HG03025 (cell line): Measurements from ENCODE around the gene INMT.
"Not testable (repeated sequence)": the region's sequence is repeated elsewhere in the genome, so short reads cannot be mapped to it uniquely, and the experiment has no call there.

Source experiments
- ATAC-seq: cut with Tn5 transposase; IDR thresholded peaks from one replicate; pipeline ENCODE4 v1.9.1; 2021; ENCODE audit warnings: mild to moderate bottlenecking, moderate library complexity; ENCODE audit not compliant: unreplicated experiment, low FRiP score

Gene INMT

DNA sequence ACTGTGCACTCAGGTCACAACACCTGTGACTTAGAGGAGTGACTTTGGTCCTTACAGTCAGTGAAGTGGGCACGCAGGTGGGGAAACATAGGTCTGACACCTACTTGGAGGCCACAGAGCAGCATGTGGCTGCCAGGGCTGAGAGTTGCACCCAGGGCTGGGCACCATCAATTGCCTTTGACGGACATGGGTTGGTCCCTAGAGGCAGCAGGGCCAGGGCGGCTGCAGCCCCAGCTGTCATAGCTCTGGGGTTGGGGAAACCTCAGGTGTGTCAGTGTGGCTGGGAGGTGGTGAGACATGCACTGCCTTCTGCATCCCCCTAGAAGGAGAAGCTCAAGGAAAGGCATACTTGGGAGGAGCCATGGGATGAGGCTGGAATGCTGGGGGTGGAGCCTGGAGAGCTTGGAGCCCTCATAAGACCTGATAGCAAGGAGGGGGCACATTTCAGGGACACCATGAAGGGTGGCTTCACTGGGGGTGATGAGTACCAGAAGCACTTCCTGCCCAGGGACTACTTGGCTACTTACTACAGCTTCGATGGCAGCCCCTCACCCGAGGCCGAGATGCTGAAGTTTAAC is at the start of gene INMT:
INMT (plus strand) TSS at position 440 of the 578 bp plus-strand sequence; CDS start at position 456, 16 bp downstream.
- no peak for ATAC-seq

DNA sequence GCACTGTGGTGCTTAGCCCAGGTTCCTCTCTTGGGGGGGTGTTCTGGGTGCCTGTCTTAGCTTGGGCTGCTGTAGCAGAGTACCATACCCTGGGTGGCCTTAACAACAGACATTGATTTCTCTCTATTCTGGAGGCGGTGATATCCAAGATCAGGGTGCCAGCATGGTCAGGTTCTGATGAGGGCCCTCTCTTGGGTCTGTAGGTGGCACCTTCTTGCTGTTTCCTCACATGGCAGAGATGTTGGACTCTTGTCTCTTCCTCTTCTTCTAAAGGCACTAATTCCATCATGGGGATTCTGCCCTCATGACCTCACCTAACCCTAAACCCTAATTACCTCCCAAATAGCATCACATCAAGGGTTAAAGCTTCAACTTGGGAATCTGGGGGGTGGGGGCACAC is 49.7 kb upstream of the INMT start:
- ATAC-seq, result no peak

DNA sequence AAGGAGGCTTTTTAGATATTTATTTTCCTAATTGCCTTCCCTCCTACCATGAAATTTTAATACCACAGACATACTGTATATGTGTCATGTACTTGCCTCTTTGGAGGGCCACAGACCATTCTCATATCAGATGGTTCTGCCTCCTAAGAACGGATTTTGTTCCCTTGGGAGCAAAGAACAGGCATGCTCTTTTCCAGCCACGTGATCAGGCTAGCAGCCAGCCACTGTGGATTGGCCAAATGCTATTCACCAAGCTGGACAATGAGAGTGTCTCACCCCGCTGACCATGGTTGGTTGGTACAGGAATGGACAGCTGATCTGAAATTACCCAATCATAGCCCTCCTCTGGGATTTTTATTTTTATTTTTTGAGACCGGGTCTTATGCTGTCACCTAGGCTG is 48.2 kb upstream of the INMT start:
- ATAC-seq, result no peak

DNA sequence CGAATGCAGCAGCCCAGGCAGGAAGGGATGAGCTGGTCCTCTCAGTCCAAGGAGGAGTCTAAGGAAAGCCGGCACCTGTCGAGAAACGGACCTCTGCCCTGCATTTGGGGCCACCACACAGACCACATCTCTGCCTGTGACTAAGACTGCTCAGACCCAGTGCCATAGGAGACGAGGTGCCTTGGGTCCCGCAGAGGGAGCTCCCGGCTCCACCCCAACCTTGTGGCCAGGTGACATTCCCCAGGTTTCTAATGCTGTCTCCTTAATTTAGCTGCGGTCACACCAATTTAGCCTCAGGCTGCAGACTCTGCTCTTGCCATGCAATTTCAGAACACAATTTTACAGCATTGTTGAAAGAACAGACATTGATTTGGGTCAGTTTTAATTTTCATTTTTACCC is 46.9 kb upstream of the INMT start:
- no peak for ATAC-seq

DNA sequence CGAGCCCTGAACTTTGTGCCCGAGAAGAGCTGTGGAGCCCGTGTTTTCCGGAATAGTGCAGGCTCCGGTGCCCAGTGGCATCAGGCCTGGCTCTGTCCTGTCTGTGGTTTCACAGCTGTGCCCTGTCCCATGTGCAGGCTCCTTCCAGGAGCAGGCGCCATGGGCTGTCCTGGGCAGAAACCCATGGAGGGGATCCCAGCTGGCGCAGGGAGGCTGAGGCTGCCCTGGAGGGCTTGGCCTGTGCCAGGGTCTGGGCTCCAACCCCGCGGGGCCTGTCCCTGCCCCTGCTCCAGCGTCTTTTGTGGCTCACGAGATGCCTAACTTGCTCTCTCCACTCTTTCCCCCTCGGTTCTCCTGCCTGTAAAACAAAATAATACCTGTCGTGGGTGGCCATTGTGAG is 46.3 kb upstream of the INMT start:
- ATAC-seq, result no peak

DNA sequence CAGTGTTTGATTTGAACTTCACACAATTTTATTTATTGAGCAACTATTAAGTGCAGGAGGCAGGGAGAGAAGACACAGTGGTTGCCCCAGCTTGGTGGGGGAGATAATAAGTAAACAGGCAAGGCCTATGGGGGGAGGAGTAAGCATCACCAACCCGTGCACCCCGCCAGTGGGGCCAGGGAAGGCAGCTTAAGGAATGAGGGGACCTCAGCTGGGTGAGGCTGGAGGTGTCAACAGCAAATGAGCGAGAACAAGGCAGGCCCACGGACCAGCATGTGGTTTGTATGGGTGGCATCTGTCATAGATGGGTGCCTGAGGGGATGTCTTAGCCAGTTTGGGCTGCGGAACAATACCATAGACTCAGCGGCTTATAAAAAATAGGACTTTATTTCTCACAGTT is 45.6 kb upstream of the INMT start:
- ATAC-seq, result no peak

DNA sequence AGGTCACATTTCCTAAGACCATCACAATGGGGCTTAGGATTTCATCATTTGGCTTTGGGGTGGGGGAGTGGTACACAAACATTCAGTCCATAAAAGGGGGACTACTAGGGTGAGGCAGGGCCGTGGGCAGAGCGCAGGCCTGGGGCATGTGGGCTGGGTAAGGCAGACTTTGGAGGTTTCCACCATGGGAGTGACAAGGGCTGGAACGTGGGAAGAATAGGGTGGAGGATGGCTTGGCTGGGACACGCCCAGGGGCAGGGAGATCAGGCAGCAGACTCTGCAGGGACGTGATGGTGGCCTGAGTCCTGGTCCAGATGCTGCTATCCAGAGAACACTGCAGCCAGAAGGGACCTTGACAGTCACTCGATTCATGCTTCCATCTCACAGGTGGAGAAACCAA is 45.0 kb upstream of the INMT start:
- no peak for ATAC-seq

DNA sequence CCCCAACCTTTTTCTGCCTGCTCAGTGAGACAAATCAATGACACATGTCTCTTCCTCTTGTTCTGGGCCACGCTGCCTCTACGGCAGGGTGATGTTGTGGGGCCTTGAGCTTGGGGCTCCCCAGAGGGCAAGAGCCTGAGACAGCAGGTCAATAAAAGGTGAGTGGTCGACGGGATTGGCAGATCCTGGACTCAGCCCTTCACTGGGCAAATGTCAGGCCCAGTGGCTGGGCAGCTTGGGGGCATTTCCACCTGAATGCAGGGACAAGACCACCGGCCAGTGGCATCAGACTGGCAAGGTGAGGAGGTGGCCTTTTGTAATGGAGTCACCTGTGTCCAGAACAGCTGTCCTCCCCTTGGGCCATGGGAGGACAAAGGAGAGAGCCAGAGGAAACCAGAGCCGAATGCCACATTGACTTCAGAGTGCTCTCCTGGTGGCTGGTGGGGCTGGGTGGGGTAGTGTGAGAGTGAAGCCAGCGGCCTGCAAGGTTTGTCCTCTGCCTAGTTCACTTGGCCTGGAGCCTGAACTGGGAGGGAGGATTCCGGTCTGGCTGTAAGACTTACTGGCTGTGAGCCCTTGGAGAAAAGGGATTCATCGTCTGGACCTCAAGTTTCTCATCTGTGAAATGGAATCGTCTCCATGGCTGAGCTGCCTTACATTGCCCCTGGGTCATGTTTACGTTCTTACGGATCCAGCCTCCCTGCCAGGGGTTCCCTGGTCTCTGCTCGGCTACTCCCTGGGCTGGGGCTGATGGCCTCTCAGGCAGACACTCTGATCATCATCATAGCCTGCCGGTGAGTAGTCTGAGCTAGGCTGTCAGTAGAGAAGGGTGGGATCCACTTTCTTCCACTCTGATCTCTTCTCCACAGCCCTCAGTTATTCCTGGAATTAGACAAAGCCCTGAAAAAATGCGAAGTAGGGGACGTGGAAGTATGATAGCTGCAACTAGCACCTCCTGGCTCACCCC is 44.3 kb upstream of the INMT start:
- ATAC-seq, result no peak

DNA sequence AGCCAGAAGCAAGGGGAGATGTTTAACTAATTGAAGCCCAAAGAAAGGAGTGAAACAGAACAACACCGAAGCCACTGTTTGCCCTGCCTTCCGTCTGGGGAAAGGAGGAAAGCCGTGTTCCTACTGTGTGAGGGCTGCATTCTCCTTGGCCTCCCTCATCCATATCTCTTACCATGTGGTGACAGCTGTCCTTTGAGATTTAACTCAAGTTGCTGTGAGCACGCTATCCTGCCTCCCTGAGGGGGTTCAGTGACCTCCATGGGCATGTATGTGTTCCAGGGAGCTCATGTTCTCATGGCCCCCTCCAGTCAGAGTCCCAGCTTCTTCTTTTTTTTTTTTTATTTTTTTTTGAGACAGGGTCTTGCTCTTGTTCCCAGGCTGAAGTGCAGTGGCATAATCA is 43.5 kb upstream of the INMT start:
- no peak for ATAC-seq

DNA sequence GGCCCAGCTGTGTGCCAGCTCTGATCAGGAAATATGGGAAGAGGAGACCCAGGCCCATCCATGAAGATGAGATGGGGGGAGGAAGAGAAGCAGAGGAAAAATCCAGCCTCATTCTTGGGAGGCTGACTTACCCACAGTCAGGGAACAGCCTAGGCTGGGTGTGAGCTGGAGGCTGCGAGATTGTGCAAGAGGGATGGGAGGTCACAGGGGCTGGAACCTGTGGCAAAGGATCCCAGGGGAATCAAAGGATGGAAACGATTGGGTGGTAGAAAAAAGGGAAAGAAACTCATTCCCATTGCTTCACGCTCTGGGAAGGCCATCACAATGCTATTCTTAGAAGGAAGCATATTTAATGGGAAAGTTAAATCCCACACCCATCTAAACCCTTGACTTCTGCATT is 43.0 kb upstream of the INMT start:
- ATAC-seq, result no peak

DNA sequence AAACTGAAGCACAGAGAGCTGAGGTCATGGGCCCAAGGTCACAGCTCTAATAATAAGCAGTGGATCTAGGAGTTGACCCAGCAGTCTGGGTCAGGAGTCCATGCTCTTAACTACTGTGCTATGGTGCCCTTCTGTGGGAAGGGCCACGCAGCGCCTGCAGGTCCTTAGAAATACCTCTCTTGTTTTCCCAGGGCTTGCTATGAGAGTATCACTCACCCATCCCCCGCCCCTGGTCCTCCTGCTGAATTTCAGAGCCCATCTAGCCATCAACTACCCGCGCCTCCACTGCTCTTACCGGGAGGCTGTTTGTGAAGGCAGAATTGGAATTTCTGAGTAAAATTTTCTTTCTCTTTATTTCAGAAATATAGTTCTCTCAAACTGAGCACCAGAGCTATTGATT is 42.4 kb upstream of the INMT start:
- no peak for ATAC-seq

DNA sequence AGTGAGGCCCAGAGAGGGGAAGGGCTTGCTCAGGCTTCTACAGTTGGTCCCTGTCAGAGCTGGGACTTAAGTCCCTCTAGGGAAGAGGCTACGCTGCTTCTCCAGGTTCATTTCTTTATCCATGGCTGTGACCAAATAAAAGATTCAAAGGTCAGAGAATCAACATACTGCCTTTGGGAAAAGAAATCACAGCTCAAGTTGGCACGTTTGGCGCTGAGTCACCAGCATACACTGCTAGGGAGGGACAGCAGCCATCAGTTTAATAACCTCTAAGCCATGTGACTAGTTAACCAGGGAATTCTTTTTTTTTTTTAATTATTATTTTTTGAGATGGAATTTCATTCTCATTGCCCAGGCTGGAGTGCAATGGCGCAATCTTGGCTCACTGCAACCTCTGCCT is 41.3 kb upstream of the INMT start:
- ATAC-seq, result no peak

DNA sequence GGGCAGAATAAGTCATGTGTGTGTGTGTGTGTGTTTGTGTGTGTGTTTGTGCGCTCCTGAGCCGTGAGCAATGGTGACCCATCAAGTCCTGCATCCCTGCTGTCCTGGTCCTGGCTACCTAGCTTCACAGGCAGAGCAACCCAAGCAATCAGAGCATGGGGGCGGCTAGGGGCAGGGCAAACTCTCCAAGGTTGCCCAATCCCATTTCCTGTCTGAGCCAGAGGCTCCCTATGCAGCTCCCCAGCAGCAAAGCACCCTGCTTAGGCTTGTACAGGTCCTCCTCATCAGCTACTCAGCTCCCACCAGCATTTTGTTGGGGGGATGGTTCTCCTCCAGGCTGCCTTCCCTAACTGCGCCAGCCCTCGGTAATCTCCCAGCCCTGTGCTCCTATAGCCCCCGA is 38.5 kb upstream of the INMT start:
- ATAC-seq, result no peak

DNA sequence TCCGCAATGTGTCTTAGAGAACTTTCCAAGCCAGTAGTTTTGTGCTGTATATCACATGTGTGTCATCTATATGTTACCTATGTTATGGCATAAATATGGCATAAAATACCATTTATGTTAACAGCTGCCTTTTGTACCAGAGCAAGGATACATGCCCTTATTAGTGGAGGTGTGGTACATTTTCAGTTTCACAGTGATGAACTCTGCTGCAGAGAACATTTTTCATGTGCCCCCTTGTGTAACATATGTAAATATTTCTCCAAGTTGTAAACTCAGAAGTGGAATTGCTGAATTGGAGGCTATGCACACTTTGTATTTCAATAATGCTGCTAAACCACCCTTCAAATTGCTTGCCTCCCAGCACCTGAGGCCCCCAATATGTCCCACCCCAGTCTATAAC is 37.8 kb upstream of the INMT start:
- no peak for ATAC-seq

DNA sequence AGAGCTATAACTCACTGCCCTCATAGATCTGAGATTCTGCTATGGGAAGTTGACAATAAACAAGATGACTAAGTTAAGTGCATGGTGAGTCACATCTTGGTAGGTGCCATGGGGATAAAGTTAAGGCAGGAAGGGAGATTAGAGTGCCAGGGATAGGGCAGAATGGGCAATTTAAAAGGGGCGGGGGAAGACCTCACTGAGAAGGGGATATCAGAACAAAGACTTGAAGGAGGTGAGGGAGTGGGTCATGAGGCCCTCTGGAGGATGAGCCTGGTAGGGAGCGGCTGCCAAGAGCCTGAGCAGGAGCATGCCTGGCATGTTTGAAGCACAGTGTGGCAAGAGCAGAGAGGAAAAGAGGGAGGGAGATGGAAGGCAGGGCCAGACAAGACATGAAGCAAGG is 34.8 kb upstream of the INMT start:
- no peak for ATAC-seq

DNA sequence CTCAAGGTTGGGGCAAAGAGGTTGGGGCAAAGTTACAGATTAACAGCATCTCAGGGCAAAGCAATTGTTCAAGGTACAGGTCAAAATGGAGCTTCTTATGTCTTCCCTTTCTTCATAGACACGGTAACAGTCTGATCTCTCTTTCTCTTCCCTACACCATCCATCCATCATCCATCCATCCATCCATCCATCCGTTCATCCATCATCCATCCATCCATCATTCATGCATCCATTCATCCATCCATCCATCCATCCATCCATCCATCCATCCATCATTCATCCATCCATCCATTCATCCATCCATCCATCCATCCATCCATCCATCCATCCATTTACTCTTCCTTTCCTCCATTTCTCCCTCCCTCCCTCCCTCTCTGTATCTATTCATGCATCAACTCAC is 32.5 kb upstream of the INMT start:
- not testable (repeated sequence) for ATAC-seq

DNA sequence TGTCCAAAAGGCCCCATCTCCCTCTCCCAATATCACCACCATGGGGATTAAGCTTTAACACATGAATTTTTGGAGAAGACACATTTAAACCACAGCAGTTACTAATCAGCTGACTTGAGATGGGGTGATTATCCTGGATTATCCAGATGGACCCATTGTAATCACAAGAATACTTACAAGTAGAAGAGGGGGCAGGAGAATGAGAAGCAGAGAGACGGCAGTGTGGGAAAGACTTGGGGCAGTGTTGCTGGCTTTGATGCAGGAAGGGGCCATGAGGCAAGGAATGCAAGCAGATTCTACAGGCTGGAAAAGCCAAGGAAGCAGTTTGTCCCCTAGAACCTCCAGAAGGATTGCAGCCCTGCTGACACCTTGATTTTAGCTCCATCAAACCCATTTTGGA is 30.7 kb upstream of the INMT start:
- ATAC-seq, result no peak

DNA sequence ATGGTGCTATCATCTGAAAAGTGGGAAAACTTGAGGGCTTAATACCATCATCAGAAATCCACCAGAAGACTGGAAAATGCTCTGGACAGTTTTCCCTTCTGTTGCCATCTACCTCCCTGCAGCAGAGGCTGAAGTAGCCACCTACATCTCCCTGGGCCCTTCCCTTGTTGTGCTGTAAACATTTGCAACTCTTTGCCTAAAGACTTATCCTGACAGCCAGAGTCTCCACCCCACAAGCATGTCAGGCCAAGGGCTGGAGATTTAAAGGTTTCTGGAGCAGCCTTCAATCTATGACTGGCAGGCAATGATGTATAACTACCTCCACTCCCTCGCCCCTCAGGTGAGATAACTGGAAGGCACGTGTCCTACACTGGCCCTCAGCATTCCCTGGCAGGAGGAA is 29.7 kb upstream of the INMT start:
- ATAC-seq, result no peak

DNA sequence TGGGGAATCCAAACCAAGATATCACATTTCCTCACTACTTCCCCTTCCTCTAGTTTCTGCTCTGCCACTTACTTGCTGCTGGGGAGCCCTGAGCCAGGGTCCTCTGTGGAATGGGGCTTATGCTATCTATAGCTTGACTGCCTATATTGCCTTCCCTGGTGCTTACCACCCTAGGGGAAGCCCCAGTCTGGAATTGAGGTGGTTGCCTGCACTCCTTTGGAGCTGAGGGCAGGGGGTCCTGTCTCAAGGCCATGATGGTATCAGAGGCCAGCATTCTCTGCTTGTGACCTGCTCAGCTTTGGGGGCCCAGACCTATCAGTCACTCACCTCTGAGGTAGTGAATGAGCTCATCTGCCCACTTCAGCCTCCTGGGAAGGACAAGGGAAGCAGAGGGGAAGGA is 29.3 kb upstream of the INMT start:
- ATAC-seq, result no peak

DNA sequence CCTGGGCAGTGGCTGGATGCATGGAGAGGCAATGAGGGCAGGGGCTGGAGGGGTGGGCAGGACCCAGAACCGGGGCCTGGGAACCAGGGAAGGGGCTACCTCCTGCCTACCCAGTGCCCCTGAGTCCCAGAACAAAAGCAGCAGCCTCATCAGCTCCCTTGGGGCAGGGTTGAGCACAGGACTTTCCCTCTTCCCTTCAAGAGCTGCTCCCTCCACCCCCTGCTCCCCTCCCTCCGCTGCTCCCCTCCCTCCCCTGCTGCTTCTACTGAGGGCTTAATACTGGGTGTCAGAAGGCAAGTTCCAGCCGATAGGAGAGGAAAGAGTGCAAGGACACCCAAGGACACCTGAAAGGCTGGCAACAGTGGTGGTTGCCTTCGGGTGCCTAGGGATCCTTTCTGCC is 28.2 kb upstream of the INMT start:
- ATAC-seq, result no peak

DNA sequence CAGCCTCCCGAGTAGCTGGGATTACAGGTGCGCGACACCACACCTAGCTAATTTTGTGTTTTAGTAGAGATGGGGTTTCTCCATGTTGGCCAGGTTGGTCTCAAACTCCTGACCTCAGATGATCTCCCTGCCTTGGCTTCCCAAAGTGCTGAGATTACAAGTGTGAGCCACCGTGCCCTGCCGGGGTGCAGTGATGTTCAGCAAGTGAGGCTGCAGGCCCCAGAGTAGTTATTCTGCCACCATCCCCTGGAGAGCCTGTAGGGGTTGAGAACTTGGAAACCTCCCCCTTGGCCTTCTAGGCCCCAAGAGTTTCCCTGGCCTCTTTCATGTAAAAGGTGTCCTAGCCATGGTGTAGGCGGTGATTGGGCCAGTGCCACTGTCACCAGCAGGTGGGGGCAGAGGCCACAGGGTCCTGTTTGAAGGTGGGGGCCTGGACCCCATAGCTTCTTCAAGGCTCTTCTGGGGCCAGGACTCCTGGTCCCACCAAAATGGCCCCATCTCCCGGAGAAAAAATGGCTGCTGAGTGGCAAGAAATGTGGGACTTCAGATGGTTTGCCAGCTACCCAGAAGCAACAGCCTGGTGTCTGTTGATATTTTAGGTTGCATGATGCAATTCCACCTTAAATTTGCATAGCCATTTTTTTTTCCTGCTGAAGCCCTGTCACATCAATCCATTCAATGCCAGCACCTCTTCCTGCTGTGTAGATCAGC is 25.5 kb upstream of the INMT start:
- ATAC-seq, result no peak
